CD14-positive monocyte (primary cell): Measurements from ENCODE around the gene GPC6. TPM values are rescaled to one million over a fixed set of nuclear protein-coding genes. Genes with fewer than 3 reads are reported as not detected.

Experiments
- DNase-seq, 3 donors: peaks; one replicate each; pipeline ENCODE4 v3.0.0-alpha.2; 2011 to 2022
- H2AFZ ChIP-seq: 2 replicates; pipeline ENCODE4 v1.6.0; 2012; ENCODE audit warnings: mild to moderate bottlenecking, low read depth, low read length, inconsistent platforms; ENCODE audit not compliant: insufficient read depth, poor library complexity, severe bottlenecking
- H3K27ac ChIP-seq, 2 donors: 1 replicate in 1 of 2; 2 replicates in 1 of 2; pipeline ENCODE4 v1.5.1; 2012 to 2013; ENCODE audit warnings: low read length in 2 of 2, control low read depth in 1 of 2, inconsistent platforms in 1 of 2, low read depth in 1 of 2, mild to moderate bottlenecking in 1 of 2
- H3K27me3 ChIP-seq, 2 donors: one replicate each; pipeline versions ENCODE4 v1.6.0 to v1.6.1; 2011 to 2013; ENCODE audit warnings: low read length in 2 of 2; ENCODE audit not compliant: control insufficient read depth in 2 of 2, insufficient read depth in 2 of 2
- H3K36me3 ChIP-seq, 2 donors: replicated peaks in 1 of 2; 1 replicate in 1 of 2; 2 replicates in 1 of 2; pipeline versions ENCODE4 v1.5.1 to v1.6.1; 2012 to 2013; ENCODE audit warnings: low read length in 2 of 2, control low read depth in 1 of 2, inconsistent platforms in 1 of 2, mild to moderate bottlenecking in 1 of 2; ENCODE audit not compliant: insufficient read depth in 2 of 2, control insufficient read depth in 1 of 2
- H3K4me1 ChIP-seq, 2 donors: 1 replicate in 1 of 2; 2 replicates in 1 of 2; pipeline versions ENCODE4 v1.5.1 to v1.6.1; 2012 to 2013; ENCODE audit warnings: low read length in 2 of 2, control low read depth in 1 of 2, inconsistent platforms in 1 of 2, mild to moderate bottlenecking in 1 of 2, moderate library complexity in 1 of 2; ENCODE audit not compliant: insufficient read depth in 2 of 2, control insufficient read depth in 1 of 2
- H3K4me2 ChIP-seq: replicated peaks from 2 replicates; pipeline ENCODE3; 2012; ENCODE audit warnings: low read length, moderate library complexity, mild to moderate bottlenecking; ENCODE audit not compliant: poor library complexity, severe bottlenecking; ENCODE audit errors: extremely low read depth
- H3K4me3 ChIP-seq, 3 experiments: fragments of 200-600 bp in 1 of 3; sonication (generic) in 1 of 3; replicated peaks in 1 of 3; 1 replicate in 2 of 3; 2 replicates in 1 of 3; pipeline ENCODE4 v1.5.1; 2011 to 2013; ENCODE audit warnings: low read length in 3 of 3, mild to moderate bottlenecking in 3 of 3, control low read depth in 2 of 3, low read depth in 2 of 3, inconsistent platforms in 1 of 3, moderate library complexity in 1 of 3
- H3K79me2 ChIP-seq: 2 replicates; pipeline ENCODE4 v1.6.0; 2012; ENCODE audit warnings: mild to moderate bottlenecking, control low read depth, inconsistent platforms, low read length, moderate library complexity; ENCODE audit not compliant: insufficient read depth
- H3K9ac ChIP-seq: 2 replicates; pipeline ENCODE4 v1.6.0; 2017; ENCODE audit warnings: low read length, mild to moderate bottlenecking; ENCODE audit not compliant: insufficient read depth, poor library complexity, severe bottlenecking
- H3K9me3 ChIP-seq, 2 donors: replicated peaks in 1 of 2; 1 replicate in 1 of 2; 2 replicates in 1 of 2; pipeline versions ENCODE4 v1.5.1 to v1.6.1; 2012 to 2013; ENCODE audit warnings: low read length in 2 of 2, control low read depth in 1 of 2; ENCODE audit not compliant: control insufficient read depth in 1 of 2, insufficient read depth in 1 of 2
- H4K20me1 ChIP-seq: 2 replicates; pipeline ENCODE4 v1.6.0; 2012; ENCODE audit warnings: mild to moderate bottlenecking, low read length, control low read depth, moderate library complexity; ENCODE audit not compliant: insufficient read depth
- H3K27ac Mint-ChIP-seq, 7 donors: one replicate each; pipeline ENCODE4 v1.8.0; 2020; ENCODE audit warnings: mild to moderate bottlenecking in 7 of 7, mixed read lengths in 7 of 7, moderate library complexity in 6 of 7, inconsistent platforms in 2 of 7
- H3K27me3 Mint-ChIP-seq, 3 donors: one replicate each; pipeline ENCODE4 v1.8.0; 2021 to 2022; ENCODE audit warnings: low read depth in 3 of 3, mild to moderate bottlenecking in 3 of 3, mixed read lengths in 3 of 3, moderate library complexity in 3 of 3, inconsistent platforms in 1 of 3
- H3K36me3 Mint-ChIP-seq, 2 donors: one replicate each; pipeline ENCODE4 v1.8.0; 2020; ENCODE audit warnings: mixed read lengths in 2 of 2, inconsistent platforms in 1 of 2, mild to moderate bottlenecking in 1 of 2
- H3K4me1 Mint-ChIP-seq: one replicate; pipeline ENCODE4 v1.8.0; 2020; ENCODE audit warnings: mild to moderate bottlenecking, mixed read lengths
- H3K4me3 Mint-ChIP-seq, 2 donors: one replicate each; pipeline ENCODE4 v1.8.0; 2020; ENCODE audit warnings: mild to moderate bottlenecking in 2 of 2, mixed read lengths in 2 of 2, moderate library complexity in 1 of 2
- H3K9me3 Mint-ChIP-seq, 7 donors: one replicate each; pipeline ENCODE4 v1.8.0; 2020 to 2022; ENCODE audit warnings: mixed read lengths in 7 of 7, mild to moderate bottlenecking in 6 of 7, moderate library complexity in 6 of 7, inconsistent platforms in 2 of 7
- CTCF ChIP-seq: fragments of 200-600 bp; IDR thresholded peaks from one replicate; pipeline ENCODE4 v1.8.0; 2022; ENCODE audit warnings: antibody characterized with exemption, mild to moderate bottlenecking
- WGBS: methylation state at CpG from one replicate; pipeline ENCODE4 v1.1.5; 2013; ENCODE audit warnings: missing lambda C conversion rate; ENCODE audit not compliant: insufficient coverage; 5-methylcytosine and 5-hydroxymethylcytosine counted together
- intact Hi-C, 2 donors: fragments of 100-400 bp; cut with micrococcal nuclease; formaldehyde crosslinking; loops; one replicate each; pipeline versions ENCODE4 v1.15.0 to v1.15.1; 2023
- polyA plus RNA-seq, 3 donors: library from polyadenylated mRNA; depleted of rRNA in 1 of 3; unstranded in 2 of 3; stranded (reverse) in 1 of 3; fragments of 300-500 nt in 2 of 3; fragments of >200 nt in 1 of 3; fragmentation: Illumina TruSeq in 2 of 3; gene quantifications; 1 replicate in 2 of 3; 2 replicates in 1 of 3; pipeline ENCODE4 v1.2.3, GENCODE V29; 2012 to 2021

GPC6 gene
- polyA plus RNA-seq, 3 donors = not detected

GRCh38 chr13:94254737-94255136, 1028.1 kb downstream of the GPC6 start:
- H3K4me2 ChIP-seq = no peak overlapping the region
- H3K4me1 Mint-ChIP-seq = no peaks in the 10 kb centered on the region
- no peak for DNase-seq
- TF ChIP-seq CTCF = no peak
- no peaks in the 10 kb centered on the region for H3K36me3 Mint-ChIP-seq
- no peak overlapping the region for H3K27ac Mint-ChIP-seq
- H3K4me3 ChIP-seq = no peak overlapping the region
- no peaks in the 10 kb centered on the region for H3K79me2 ChIP-seq
- H3K27me3 Mint-ChIP-seq = no peaks in the 10 kb centered on the region
- no peaks in the 10 kb centered on the region for H3K36me3 ChIP-seq
- no peak overlapping the region for H3K27ac ChIP-seq
- H3K4me3 Mint-ChIP-seq = no peak overlapping the region
- H3K9me3 ChIP-seq = no peaks in the 10 kb centered on the region
- intact Hi-C loops = no loop called here
- no peak overlapping the region for H3K9ac ChIP-seq
- no peaks in the 10 kb centered on the region for H3K27me3 ChIP-seq
- H3K9me3 Mint-ChIP-seq = peaks cover 0 to 3% (median 0%) of the 10 kb centered on the region in 7 donors
- no peak overlapping the region for H2AFZ ChIP-seq
- no peaks in the 10 kb centered on the region for H3K4me1 ChIP-seq
- H4K20me1 ChIP-seq = no peaks in the 10 kb centered on the region

- Mint-ChIP-seq H3K36me3 (no peaks in the 10 kb centered on the region), H3K9me3 (peaks cover 0 to 3% (median 0%) of the 10 kb centered on the region in 7 donors), H3K27me3 (peaks cover 0 to 5% (median 0%) of the 10 kb centered on the region in 3 donors), H3K4me1 (peaks cover 6% of the 10 kb centered on the region), H3K27ac (no peak overlapping the region), H3K4me3 (no peak overlapping the region)
- intact Hi-C loops = no loop called here
- Histone ChIP-seq H3K27ac (no peak overlapping the region), H4K20me1 (no peaks in the 10 kb centered on the region), H3K4me1 (no peaks in the 10 kb centered on the region), H3K9me3 (no peaks in the 10 kb centered on the region), H3K4me2 (no peak overlapping the region), H3K27me3 (no peaks in the 10 kb centered on the region), H3K4me3 (no peak overlapping the region), H3K9ac (no peak overlapping the region), H3K36me3 (no peaks in the 10 kb centered on the region), H3K79me2 (no peaks in the 10 kb centered on the region), H2AFZ (no peak overlapping the region)
- WGBS = no CpG with 5 or more reads among the region's 1 CpG
- no peak for TF ChIP-seq CTCF
- DNase-seq = no peak
These were observed 1030.1 kb downstream of the GPC6 start for GRCh38 chr13:94256721-94257120.
